HG03354 (cell line): ENCODE results near the gene ATOX1.
"Not testable (repeated sequence)": the region's sequence is repeated elsewhere in the genome, so short reads cannot be mapped to it uniquely, and the experiment has no call there.

Source experiments
- ATAC-seq: cut with Tn5 transposase; IDR thresholded peaks from one replicate; pipeline ENCODE4 v1.9.1; 2021; ENCODE audit warnings: mild to moderate bottlenecking; ENCODE audit not compliant: unreplicated experiment, poor library complexity, severe bottlenecking

ATOX1 gene

DNA sequence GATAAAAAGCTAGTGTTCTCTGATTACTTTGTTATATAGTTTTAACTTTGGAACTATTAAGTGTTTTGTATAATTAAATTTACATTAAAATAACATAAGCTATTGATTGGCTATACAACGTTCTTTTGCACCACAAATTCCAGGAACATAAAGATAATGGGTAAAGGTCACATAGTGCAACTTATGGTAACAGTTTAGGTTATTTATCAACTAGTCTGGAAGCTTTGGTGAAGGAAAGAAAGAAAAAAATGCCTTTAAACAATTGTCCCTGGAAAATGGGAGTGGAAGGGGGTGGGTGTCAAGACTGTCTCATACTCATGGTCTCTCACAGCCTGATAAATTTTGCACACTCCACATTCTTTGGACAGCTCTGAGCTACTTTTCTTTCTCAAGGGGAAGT lies 54.7 kb downstream of the ATOX1 start:
- ATAC-seq = no peak

DNA sequence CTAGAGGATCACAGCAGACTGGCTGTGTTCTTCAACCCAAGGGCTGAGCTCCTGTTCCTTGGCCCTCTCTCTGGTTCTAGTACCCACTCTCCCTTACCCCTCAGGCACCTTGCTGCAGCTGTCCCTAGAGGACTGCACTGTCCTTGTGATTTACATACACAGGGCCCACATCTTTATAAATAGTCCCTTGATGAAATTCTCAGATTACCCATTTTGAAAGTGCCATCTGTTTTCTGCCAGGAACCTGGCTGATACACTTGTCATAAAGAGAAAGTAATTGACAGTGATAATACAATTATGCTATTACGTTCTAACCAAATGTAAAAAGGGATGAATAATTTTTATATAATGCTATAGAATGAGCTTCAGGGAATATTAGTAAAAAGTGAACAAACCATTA lies 55.2 kb downstream of the ATOX1 start:
- peak; percentile 94 for ATAC-seq

DNA sequence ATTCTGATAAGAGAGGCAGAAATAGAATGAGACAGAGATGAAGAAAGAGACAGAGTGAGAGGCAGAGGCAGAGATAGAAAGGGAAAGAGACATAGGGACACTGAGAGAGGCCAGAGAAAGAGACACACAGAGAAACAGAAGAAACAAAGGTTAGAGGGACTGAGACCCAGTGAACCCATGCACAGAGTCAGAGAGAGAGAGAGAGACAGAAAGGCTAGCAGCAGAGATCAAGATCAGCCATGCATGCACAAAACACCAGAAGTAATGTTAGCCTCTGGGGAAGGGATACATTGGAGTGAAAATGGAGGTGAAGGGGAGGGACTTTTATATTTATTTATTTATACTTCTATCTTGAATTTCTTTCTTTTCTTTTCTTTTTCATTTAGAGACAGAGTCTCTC lies 57.6 kb downstream of the ATOX1 start:
- peak; percentile 41 for ATAC-seq

DNA sequence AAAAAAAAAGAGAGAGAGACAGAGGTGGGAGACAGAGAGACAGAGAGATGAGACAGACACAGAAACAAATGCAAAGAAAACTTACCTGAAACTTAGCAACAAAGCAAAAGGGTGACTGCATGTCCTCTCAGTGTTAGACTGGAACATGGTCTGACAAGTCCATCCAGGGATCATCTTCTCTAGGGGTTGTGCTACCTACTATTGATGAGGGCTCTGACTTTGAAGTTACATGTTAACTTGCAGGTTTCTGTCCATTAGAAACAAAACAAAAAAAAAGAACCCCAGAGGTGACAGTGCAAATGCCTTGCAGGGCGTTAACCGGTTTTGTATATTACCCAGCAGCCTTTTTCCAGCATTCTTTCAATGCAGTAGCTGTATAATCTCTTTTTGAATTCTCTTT lies 58.1 kb downstream of the ATOX1 start:
- ATAC-seq = peak; percentile 39

GRCh38 chr5:151699071-151699901 lies 59.1 kb downstream of the ATOX1 start:
- ATAC-seq = no peak

- ATAC-seq = not testable (repeated sequence)
Measured at GRCh38 chr5:151698081-151698480, 60.4 kb downstream of the ATOX1 start.

DNA sequence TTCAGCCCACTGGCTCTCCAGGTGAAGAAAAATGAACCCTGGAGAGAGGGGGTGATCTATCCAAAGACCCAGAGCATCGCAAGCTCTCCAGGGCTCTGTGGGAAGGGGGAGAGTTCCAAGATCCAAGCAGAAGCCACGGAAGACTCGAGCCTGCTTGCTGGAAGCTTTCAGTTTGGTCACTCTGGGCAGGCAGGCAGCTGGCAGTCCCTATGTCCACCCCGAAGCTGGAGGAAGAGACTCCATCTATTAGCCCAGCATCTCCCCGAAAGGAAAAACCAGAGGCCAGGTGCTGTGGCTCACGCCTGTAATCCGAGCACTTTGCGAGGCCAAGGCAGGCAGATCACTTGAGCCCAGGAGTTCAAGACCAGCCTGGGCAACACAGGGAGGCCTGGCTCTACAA lies 61.0 kb downstream of the ATOX1 start:
- no peak for ATAC-seq

GRCh38 chr5:151696470-151697061 lies 61.9 kb downstream of the ATOX1 start:
- ATAC-seq = no peak

DNA sequence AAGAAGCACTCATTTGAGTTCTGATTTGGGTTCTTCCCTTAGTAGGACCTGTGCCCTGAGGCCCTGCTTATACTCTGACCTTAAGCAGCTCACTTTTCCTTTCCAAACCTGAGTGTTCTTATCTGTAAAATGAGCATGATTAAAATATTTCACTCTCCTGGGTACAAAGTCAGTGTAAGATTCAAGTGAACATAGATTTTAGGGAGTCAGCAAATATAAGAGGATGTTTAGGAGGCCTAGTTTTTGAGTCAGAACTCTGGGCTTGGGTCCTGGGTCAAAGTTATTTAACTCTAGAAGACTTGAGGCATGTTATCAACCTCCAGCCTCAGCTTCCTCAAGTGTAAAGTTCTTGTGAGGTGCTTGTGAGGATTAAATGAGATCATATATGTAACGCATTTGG lies 63.0 kb downstream of the ATOX1 start:
- no peak for ATAC-seq

GRCh38 chr5:151694035-151694485 lies 64.4 kb downstream of the ATOX1 start:
- ATAC-seq = no peak
